Brain pericyte (primary cell): ENCODE measurements around the gene ERCC2.
"Not testable (repeated sequence)": the region's sequence is repeated elsewhere in the genome, so short reads cannot be mapped to it uniquely, and the experiment has no call there.

ENCODE experiments used
- DNase-seq: peaks from one replicate; pipeline ENCODE4 v3.0.0-alpha.2; 2012; ENCODE audit warnings: low read depth, low spot score

The ERCC2 gene

GRCh38 chr19:45333609-45334303 is 36.6 kb downstream of the ERCC2 start:
- DNase-seq, result no peak

- DNase-seq, result no peak
These were observed 39.0 kb downstream of the ERCC2 start for GRCh38 chr19:45331411-45331810.

- no peak for DNase-seq
These were observed 42.8 kb downstream of the ERCC2 start for GRCh38 chr19:45327404-45328143.

GRCh38 chr19:45324349-45324907 is 45.9 kb downstream of the ERCC2 start:
- no peak for DNase-seq

- no peak for DNase-seq
These were observed 46.7 kb downstream of the ERCC2 start for GRCh38 chr19:45323671-45324081.

- DNase-seq, result no peak
These were observed 47.6 kb downstream of the ERCC2 start, which contains the start of gene CKM for GRCh38 chr19:45322744-45323281. CKM (minus strand) TSS chr19:45322875; CDS start chr19:45319713, 3,162 bp downstream.

GRCh38 chr19:45322311-45322710 is 48.1 kb downstream of the ERCC2 start:
- DNase-seq, result no peak

- DNase-seq, result no peak
These were observed 48.5 kb downstream of the ERCC2 start for GRCh38 chr19:45321848-45322247.

GRCh38 chr19:45320997-45321775 is 49.2 kb downstream of the ERCC2 start:
- no peak for DNase-seq

GRCh38 chr19:45315304-45315703 is 55.1 kb downstream of the ERCC2 start:
- no peak for DNase-seq

GRCh38 chr19:45314708-45315245 is 55.6 kb downstream of the ERCC2 start:
- DNase-seq, result no peak

GRCh38 chr19:45312285-45312684 is 58.1 kb downstream of the ERCC2 start:
- DNase-seq, result not testable (repeated sequence)

- DNase-seq, result no peak
These were observed 58.8 kb downstream of the ERCC2 start for GRCh38 chr19:45311621-45312020.

GRCh38 chr19:45309322-45309721 is 61.1 kb downstream of the ERCC2 start:
- DNase-seq, result not testable (repeated sequence)

GRCh38 chr19:45307361-45307760 is 63.0 kb downstream of the ERCC2 start:
- no peak for DNase-seq

GRCh38 chr19:45306518-45307027 is 63.8 kb downstream of the ERCC2 start:
- DNase-seq, result no peak

- no peak for DNase-seq
These were observed 64.3 kb downstream of the ERCC2 start for GRCh38 chr19:45306040-45306439.

GRCh38 chr19:45305421-45305820 is 65.0 kb downstream of the ERCC2 start:
- DNase-seq, result no peak

- DNase-seq, result no peak
These were observed 65.4 kb downstream of the ERCC2 start for GRCh38 chr19:45305007-45305406.

- no peak for DNase-seq
These were observed 66.0 kb downstream of the ERCC2 start for GRCh38 chr19:45304141-45304926.
